ENCODE measurements around the gene NUP210L.

DNA sequence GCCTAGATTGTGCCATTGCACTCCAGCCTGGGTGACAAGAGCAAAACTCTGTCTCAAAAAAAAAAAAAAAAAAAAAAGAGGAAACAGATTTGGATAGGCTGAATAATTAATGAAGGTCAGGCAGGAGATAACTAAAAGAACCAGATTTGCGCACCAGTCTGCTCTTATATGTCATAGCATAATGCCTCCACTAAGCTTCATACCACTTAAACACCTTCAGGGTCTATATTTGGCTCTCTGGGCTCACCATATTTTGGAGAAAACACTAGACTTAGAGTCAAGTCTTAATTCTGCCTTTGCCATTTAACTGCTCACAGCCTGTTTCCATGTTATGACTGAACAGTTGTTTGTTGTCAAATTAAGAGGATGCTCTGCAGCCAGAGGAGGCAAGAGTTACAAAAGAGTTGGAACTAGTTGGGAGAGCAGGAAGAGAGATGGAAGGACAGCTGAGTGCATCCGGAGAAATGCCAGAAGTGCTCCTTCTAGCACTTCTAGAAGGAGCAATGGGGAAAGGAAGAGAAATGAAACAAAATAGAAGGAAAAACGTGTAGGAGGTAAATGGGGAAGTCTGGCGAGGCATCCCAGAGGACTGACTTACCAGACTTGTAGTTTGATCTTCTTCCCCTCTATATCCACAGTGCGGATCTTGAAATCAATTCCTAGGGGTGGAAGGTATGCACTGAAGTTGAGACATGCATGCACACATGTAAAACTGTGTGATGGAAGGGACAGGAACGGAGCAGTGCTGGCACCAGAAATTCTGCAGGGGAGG lies 170.6 kb downstream of the NUP210L start:
- TF ChIP-seq, protein P1, sequence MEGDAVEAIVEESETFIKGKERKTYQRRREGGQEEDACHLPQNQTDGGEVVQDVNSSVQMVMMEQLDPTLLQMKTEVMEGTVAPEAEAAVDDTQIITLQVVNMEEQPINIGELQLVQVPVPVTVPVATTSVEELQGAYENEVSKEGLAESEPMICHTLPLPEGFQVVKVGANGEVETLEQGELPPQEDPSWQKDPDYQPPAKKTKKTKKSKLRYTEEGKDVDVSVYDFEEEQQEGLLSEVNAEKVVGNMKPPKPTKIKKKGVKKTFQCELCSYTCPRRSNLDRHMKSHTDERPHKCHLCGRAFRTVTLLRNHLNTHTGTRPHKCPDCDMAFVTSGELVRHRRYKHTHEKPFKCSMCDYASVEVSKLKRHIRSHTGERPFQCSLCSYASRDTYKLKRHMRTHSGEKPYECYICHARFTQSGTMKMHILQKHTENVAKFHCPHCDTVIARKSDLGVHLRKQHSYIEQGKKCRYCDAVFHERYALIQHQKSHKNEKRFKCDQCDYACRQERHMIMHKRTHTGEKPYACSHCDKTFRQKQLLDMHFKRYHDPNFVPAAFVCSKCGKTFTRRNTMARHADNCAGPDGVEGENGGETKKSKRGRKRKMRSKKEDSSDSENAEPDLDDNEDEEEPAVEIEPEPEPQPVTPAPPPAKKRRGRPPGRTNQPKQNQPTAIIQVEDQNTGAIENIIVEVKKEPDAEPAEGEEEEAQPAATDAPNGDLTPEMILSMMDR (IDR thresholded peaks at IDR 0.05), result no peak
- TF ChIP-seq POLR2A (IDR thresholded peaks at IDR 0.05), result no peak

Measured in heart left ventricle (tissue), 13 donors.